ENCODE data around the gene RUBCN.

Gene RUBCN

GRCh38 chr3:197736491-197737318 lies at the start of gene RUBCN:
Gene RUBCN, minus strand, starts transcription at chr3:197736904. Its CDS starts 185 bp downstream, at chr3:197736719.
- peak; percentile 71 for DNase-seq

- no peak for DNase-seq
Observed at GRCh38 chr3:197784019-197784585, 47.4 kb upstream of the RUBCN start.

GRCh38 chr3:197782230-197782629 lies 45.5 kb upstream of the RUBCN start:
- no peak for DNase-seq

GRCh38 chr3:197775317-197775716 lies 38.6 kb upstream of the RUBCN start:
- DNase-seq = no peak

- no peak for DNase-seq
Observed at GRCh38 chr3:197761784-197762183, 25.1 kb upstream of the RUBCN start.

GRCh38 chr3:197758512-197758911 lies 21.8 kb upstream of the RUBCN start:
- DNase-seq = no peak

GRCh38 chr3:197756704-197757103 lies 20.0 kb upstream of the RUBCN start:
- no peak for DNase-seq

GRCh38 chr3:197753263-197753662 lies 16.6 kb upstream of the RUBCN start:
- DNase-seq = no peak

GRCh38 chr3:197752107-197752506 lies 15.4 kb upstream of the RUBCN start:
- DNase-seq = no peak

- no peak for DNase-seq
Observed at GRCh38 chr3:197750858-197751737, 14.4 kb upstream of the RUBCN start.

- peak; percentile 21 for DNase-seq
Observed at GRCh38 chr3:197750396-197750831, 13.7 kb upstream of the RUBCN start.

- peak; percentile 14 for DNase-seq
Observed at GRCh38 chr3:197749601-197750395, 13.1 kb upstream of the RUBCN start, which contains the start of gene FYTTD1. Gene FYTTD1, plus strand, starts transcription at chr3:197749883. Its CDS starts 89 bp downstream, at chr3:197749972.

- no peak for DNase-seq
Observed at GRCh38 chr3:197749315-197749600, 12.6 kb upstream of the RUBCN start.

- no peak for DNase-seq
Observed at GRCh38 chr3:197748597-197749314, 12.1 kb upstream of the RUBCN start.

GRCh38 chr3:197746801-197747237 lies 10.1 kb upstream of the RUBCN start:
- no peak for DNase-seq

- no peak for DNase-seq
Observed at GRCh38 chr3:197746209-197746608, 9.5 kb upstream of the RUBCN start.

- no peak for DNase-seq
Observed at GRCh38 chr3:197742787-197743186, 6.1 kb upstream of the RUBCN start.

GRCh38 chr3:197737749-197738462 lies 1.2 kb upstream of the RUBCN start:
- no peak for DNase-seq

GRCh38 chr3:197737319-197737649 lies 580 bp upstream of the RUBCN start:
- DNase-seq = no peak

GRCh38 chr3:197736010-197736490 lies 654 bp downstream of the RUBCN start:
- no peak for DNase-seq

- DNase-seq = no peak
Observed at GRCh38 chr3:197734667-197735318, 1.9 kb downstream of the RUBCN start.
